Aorta (tissue), 5 donors: Measurements from ENCODE around the gene LRRIQ4. TPM values are rescaled to one million over a fixed set of nuclear protein-coding genes. Genes with fewer than 3 reads are reported as not detected.

ENCODE experiments used
- ATAC-seq: fragments of 200-7000 bp; cut with Tn5 transposase; one replicate; pipeline ENCODE4 v1.9.1; 2022; ENCODE audit warnings: moderate library complexity; ENCODE audit not compliant: low FRiP score
- DNase-seq, 2 donors: peaks; one replicate each; pipeline ENCODE4 v3.0.0-alpha.2; 2020
- H3K27ac ChIP-seq, 2 donors: one replicate each; pipeline ENCODE4 v1.5.1; 2013; ENCODE audit warnings: low read length in 2 of 2, mild to moderate bottlenecking in 2 of 2, moderate library complexity in 2 of 2, control low read depth in 1 of 2, inconsistent platforms in 1 of 2, low read depth in 1 of 2
- H3K27me3 ChIP-seq, 2 donors: one replicate each; pipeline ENCODE4 v1.6.1; 2013; ENCODE audit warnings: control low read depth in 1 of 2, low read length in 1 of 2, mild to moderate bottlenecking in 1 of 2, moderate library complexity in 1 of 2; ENCODE audit not compliant: insufficient read depth in 2 of 2, control insufficient read depth in 1 of 2
- H3K36me3 ChIP-seq, 2 donors: one replicate each; pipeline ENCODE4 v1.6.1; 2013; ENCODE audit warnings: control low read depth in 1 of 2, low read length in 1 of 2, mild to moderate bottlenecking in 1 of 2; ENCODE audit not compliant: insufficient read depth in 2 of 2, control insufficient read depth in 1 of 2
- H3K4me1 ChIP-seq, 2 donors: one replicate each; pipeline ENCODE4 v1.6.1; 2013; ENCODE audit warnings: low read length in 2 of 2, control low read depth in 1 of 2, mild to moderate bottlenecking in 1 of 2, moderate library complexity in 1 of 2; ENCODE audit not compliant: insufficient read depth in 2 of 2, control insufficient read depth in 1 of 2
- H3K4me3 ChIP-seq, 2 donors: one replicate each; pipeline ENCODE4 v1.5.1; 2013; ENCODE audit warnings: low read length in 2 of 2, control low read depth in 1 of 2, mild to moderate bottlenecking in 1 of 2
- H3K9me3 ChIP-seq: one replicate; pipeline ENCODE4 v1.6.1; 2013; ENCODE audit warnings: mild to moderate bottlenecking, low read length; ENCODE audit not compliant: control insufficient read depth
- WGBS, 2 donors: extraction: QIAGEN DNeasy Blood & Tissue Kit; methylation state at CpG; one replicate each; pipeline ENCODE4 v1.1.7; 2013; 5-methylcytosine and 5-hydroxymethylcytosine counted together
- intact Hi-C, 2 donors: fragments of 100-400 bp; cut with DNase I; formaldehyde crosslinking; loops; one replicate each; pipeline versions ENCODE4 v1.14.2 to v1.15.0; 2022
- long read RNA-seq, 2 donors: library from polyadenylated mRNA; unstranded; transcript quantifications; one replicate each; pipeline ENCODE4 v2.0.0, GENCODE V29; 2020 to 2021
- polyA plus RNA-seq, 2 donors: library from polyadenylated mRNA; stranded (reverse); fragments of 200-250 nt; gene quantifications; one replicate each; pipeline ENCODE4 v1.2.3, GENCODE V29; 2013
- total RNA-seq, 2 donors: library from RNA; stranded (reverse); fragmentation: NEBNext Ultra II Directional; extraction: Animal tissue kit (Norgen Biotek cat#: 25700); gene quantifications; one replicate each; pipeline ENCODE4 v1.2.1, GENCODE V29; 2021
- donor health status: healthy with polysubstance abuse.
- donor health status: Bipolar disorder and iron deficiency.
- donor health status: DM: no; HTN: no; CAD: no.
- donor health status: DM: no; HTN: no; CAD: no.
- donor health status: DM: yes; HTN: yes; CAD: no.

The LRRIQ4 gene
- total RNA-seq (not detected), polyA plus RNA-seq (not detected)
- long read RNA-seq, donor 1 = 0 reads
- long read RNA-seq, donor 2 = 0 reads

- Histone ChIP-seq H3K36me3 (no peaks in the 10 kb centered on the region), H3K27me3 (no peaks in the 10 kb centered on the region), H3K4me3 (peak within 1 kb of the TSS; percentile 60 to 81), H3K27ac (peak within 1 kb of the TSS; percentile 24 to 79), H3K9me3 (no peaks in the 10 kb centered on the region), H3K4me1 (no peaks in the 10 kb centered on the region)
- intact Hi-C loops = no loop called here
- ATAC-seq = peak; percentile 92
- DNase-seq = peak; percentile 87 to 90
- 4 to 10% methylated on average over 42 to 56 of the region's 56 CpGs for WGBS, 2 donors
Observed at GRCh38 chr3:169812332-169813235, at the start of gene LRRIQ4, which contains the start of gene LRRC34. Gene LRRIQ4, plus strand, starts transcription at chr3:169812870. Its CDS starts 9,052 bp downstream, at chr3:169821922. Gene LRRC34, minus strand, starts transcription at chr3:169812904. Its CDS starts 356 bp downstream, at chr3:169812548.

- Histone ChIP-seq H3K4me1 (no peaks in the 10 kb centered on the region), H3K36me3 (no peaks in the 10 kb centered on the region), H3K27me3 (no peaks in the 10 kb centered on the region), H3K9me3 (no peaks in the 10 kb centered on the region), H3K4me3 (peak overlapping the region; percentile 73 to 96), H3K27ac (peak overlapping the region; percentile 97 to 99)
- DNase-seq (peak; percentile 87 to 88), ATAC-seq (peak; percentile 84)
- WGBS, 2 donors = 0% methylated on average over 46 of the region's 46 CpGs
- intact Hi-C loops = loop anchor here (5.0 to 10.0 kb wide), 5 partner anchors 200 to 1670 kb away; partner anchors contain the start of genes SEC62 (in 2 of the 2) and GOLIM4 (in 1 of the 2)
Observed at GRCh38 chr3:169764312-169764881, 48.3 kb upstream of the LRRIQ4 start.

- intact Hi-C loops = loop anchor here (5.0 to 10.0 kb wide), 6 partner anchors 98 to 1670 kb away; partner anchors contain the start of genes SEC62 (in 2 of the 2) and GOLIM4 (in 1 of the 2)
- no peaks in the 10 kb centered on the region for H3K4me1 ChIP-seq
- 6 to 7% methylated on average over 42 of the region's 42 CpGs for WGBS, 2 donors
- H3K4me3 ChIP-seq = peak within 1 kb of the TSS; percentile 73 to 96
- ATAC-seq = peak; percentile 97
- H3K9me3 ChIP-seq = no peaks in the 10 kb centered on the region
- peak within 1 kb of the TSS; percentile 97 to 99 for H3K27ac ChIP-seq
- no peaks in the 10 kb centered on the region for H3K36me3 ChIP-seq
- no peaks in the 10 kb centered on the region for H3K27me3 ChIP-seq
- DNase-seq = peak; percentile 95 to 97
Observed at GRCh38 chr3:169764882-169765612, 47.6 kb upstream of the LRRIQ4 start, which contains the start of gene TERC. Gene TERC, minus strand, starts transcription at chr3:169765060.

- DNase-seq = peak; percentile 83 to 89
- H3K27me3 ChIP-seq = no peaks in the 10 kb centered on the region
- peaks cover 0 to 5% of the 10 kb centered on the region in 2 donors for H3K4me1 ChIP-seq
- H3K4me3 ChIP-seq = peak within 1 kb of the TSS; percentile 62 to 67
- H3K36me3 ChIP-seq = no peaks in the 10 kb centered on the region
- peak; percentile 33 for ATAC-seq
- no peaks in the 10 kb centered on the region for H3K9me3 ChIP-seq
- intact Hi-C loops = loop anchor here (5.0 to 10.0 kb wide), 5 partner anchors 102 to 1675 kb away; partner anchors contain the start of genes GOLIM4 (in 1 of the 2) and SEC62 (in 1 of the 2)
- 1% methylated on average over 50 to 51 of the region's 51 CpGs for WGBS, 2 donors
- H3K27ac ChIP-seq = peak within 1 kb of the TSS; percentile 71 to 83
Observed at GRCh38 chr3:169769287-169770181, 43.1 kb upstream of the LRRIQ4 start, which contains the start of gene ACTRT3. Gene ACTRT3, minus strand, starts transcription at chr3:169769561. Its CDS starts 41 bp downstream, at chr3:169769520.

- Histone ChIP-seq H3K4me1 (peaks cover 0 to 5% of the 10 kb centered on the region in 2 donors), H3K4me3 (peak overlapping the region; percentile 72 to 74), H3K9me3 (no peaks in the 10 kb centered on the region), H3K36me3 (no peaks in the 10 kb centered on the region), H3K27ac (peak overlapping the region in 1 of 2 donors; percentile 6), H3K27me3 (no peaks in the 10 kb centered on the region)
- intact Hi-C loops = no loop called here
- 1% methylated on average over 27 of the region's 27 CpGs for WGBS, 2 donors
- DNase-seq (peak in 1 of 2 donors; percentile 59), ATAC-seq (peak; percentile 83)
Observed at GRCh38 chr3:169771497-169772304, 41.0 kb upstream of the LRRIQ4 start.

GRCh38 chr3:169772305-169772896, 40.3 kb upstream of the LRRIQ4 start:
- ATAC-seq (peak; percentile 87), DNase-seq (peak; percentile 76 to 87)
- H3K4me1 ChIP-seq = peaks cover 0 to 5% of the 10 kb centered on the region in 2 donors
- no peaks in the 10 kb centered on the region for H3K36me3 ChIP-seq
- H3K4me3 ChIP-seq = peak overlapping the region; percentile 29 to 70
- intact Hi-C loops = no loop called here
- no peaks in the 10 kb centered on the region for H3K9me3 ChIP-seq
- WGBS, 2 donors = 0 to 1% methylated on average over 15 of the region's 15 CpGs
- peak overlapping the region; percentile 86 to 89 for H3K27ac ChIP-seq
- H3K27me3 ChIP-seq = no peaks in the 10 kb centered on the region
